IPS-15b (cell line): Measurements from ENCODE around the gene SLC38A4.

Experiments
- H3K27me3 ChIP-seq: one replicate; pipeline ENCODE4 v1.6.1; 2013; ENCODE audit warnings: low read length; ENCODE audit not compliant: control insufficient read depth, insufficient read depth
- H3K36me3 ChIP-seq: one replicate; pipeline ENCODE4 v1.6.1; 2013; ENCODE audit warnings: low read length; ENCODE audit not compliant: control insufficient read depth, insufficient read depth
- H3K4me1 ChIP-seq: one replicate; pipeline ENCODE4 v1.6.1; 2013; ENCODE audit warnings: mild to moderate bottlenecking, low read length; ENCODE audit not compliant: control insufficient read depth, insufficient read depth
- H3K4me3 ChIP-seq: one replicate; pipeline ENCODE4 v1.5.1; 2013; ENCODE audit warnings: low read depth, low read length
- H3K9ac ChIP-seq: one replicate; pipeline ENCODE4 v1.6.1; 2013; ENCODE audit warnings: low read depth, mild to moderate bottlenecking, low read length
- H3K9me3 ChIP-seq: one replicate; pipeline ENCODE4 v1.6.1; 2013; ENCODE audit warnings: mild to moderate bottlenecking, low read length; ENCODE audit not compliant: control insufficient read depth, insufficient read depth

Gene SLC38A4

DNA sequence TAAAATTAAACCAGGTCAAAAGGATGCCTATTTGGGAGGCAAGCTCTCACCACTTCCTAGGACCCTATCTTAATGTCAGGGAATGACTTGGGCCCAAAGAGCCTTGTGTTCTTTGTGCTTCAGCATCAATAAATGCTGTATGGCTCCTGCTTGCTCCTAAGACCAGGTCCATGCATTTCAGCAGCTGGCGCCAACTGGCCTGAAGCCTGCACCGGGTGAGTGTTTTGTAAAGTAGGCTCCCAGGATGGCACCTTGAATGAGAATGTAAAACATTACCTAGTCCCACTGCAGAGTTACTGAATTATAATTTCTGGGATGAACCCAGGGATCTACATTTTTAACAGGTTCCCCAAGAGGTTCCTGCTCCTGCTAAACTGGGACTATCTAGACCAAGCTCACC is 16.1 kb upstream of the SLC38A4 start:
- Histone ChIP-seq H3K9me3 (no peaks in the 10 kb centered on the region), H3K36me3 (no peaks in the 10 kb centered on the region), H3K4me3 (no peak overlapping the region), H3K9ac (no peak overlapping the region), H3K4me1 (no peaks in the 10 kb centered on the region), H3K27me3 (no peaks in the 10 kb centered on the region)

DNA sequence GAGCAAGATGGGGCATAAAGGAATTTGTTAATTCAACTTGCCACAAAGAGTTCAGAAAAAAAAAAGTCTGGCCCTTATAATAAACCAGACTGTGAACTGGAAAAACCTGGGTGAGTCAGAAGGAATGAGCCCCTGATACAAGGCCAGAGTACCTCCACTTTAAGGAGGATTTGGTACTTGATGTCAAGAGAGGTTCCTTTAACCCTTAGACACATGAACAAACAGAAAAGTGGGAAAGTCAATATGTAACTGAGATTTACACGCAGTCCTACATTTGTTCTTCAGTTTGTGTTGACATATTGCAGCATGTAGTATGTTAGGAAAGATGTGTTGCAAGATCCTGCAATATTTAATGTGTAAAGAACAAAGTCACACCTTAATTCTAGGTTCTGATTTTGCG is 14.2 kb upstream of the SLC38A4 start:
- Histone ChIP-seq H3K9ac (no peak overlapping the region), H3K4me1 (no peaks in the 10 kb centered on the region), H3K27me3 (no peaks in the 10 kb centered on the region)

GRCh38 chr12:46839232-46839631 is 13.4 kb upstream of the SLC38A4 start:
- no peaks in the 10 kb centered on the region for H3K9me3 ChIP-seq
- H3K9ac ChIP-seq, result no peak overlapping the region

More for the DNA sequence above, 14.2 kb upstream of the SLC38A4 start:
- H3K9me3 ChIP-seq, result no peaks in the 10 kb centered on the region
- no peaks in the 10 kb centered on the region for H3K36me3 ChIP-seq
- H3K4me3 ChIP-seq, result no peak overlapping the region

DNA sequence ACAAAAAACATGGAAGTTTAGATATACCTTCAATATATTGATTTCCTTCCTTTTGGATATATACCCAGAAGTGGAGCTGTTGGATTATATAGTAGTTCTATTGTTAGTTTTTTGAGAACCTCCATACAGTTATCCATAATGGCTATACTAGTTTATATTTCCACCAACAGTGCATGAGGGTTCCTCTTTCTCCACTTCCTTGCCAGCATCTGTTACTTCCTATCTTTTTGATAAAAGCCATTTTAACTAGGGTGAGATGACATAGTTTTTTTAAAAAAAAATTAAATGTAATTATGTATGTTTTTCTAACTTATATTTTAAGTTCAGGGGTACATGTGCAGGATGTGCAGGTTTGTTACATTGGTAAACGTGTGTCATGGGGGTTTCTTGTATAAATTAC is 10.0 kb upstream of the SLC38A4 start:
- H3K4me1 ChIP-seq, result peaks cover under 1% of the 10 kb centered on the region
- H3K36me3 ChIP-seq, result no peaks in the 10 kb centered on the region
- H3K9me3 ChIP-seq, result no peaks in the 10 kb centered on the region
- H3K27me3 ChIP-seq, result peaks cover 25% of the 10 kb centered on the region
- no peak overlapping the region for H3K4me3 ChIP-seq
- H3K9ac ChIP-seq, result no peak overlapping the region

More at GRCh38 chr12:46839232-46839631, 13.4 kb upstream of the SLC38A4 start:
- no peak overlapping the region for H3K4me3 ChIP-seq
- no peaks in the 10 kb centered on the region for H3K27me3 ChIP-seq
- H3K36me3 ChIP-seq, result no peaks in the 10 kb centered on the region
- H3K4me1 ChIP-seq, result no peaks in the 10 kb centered on the region

DNA sequence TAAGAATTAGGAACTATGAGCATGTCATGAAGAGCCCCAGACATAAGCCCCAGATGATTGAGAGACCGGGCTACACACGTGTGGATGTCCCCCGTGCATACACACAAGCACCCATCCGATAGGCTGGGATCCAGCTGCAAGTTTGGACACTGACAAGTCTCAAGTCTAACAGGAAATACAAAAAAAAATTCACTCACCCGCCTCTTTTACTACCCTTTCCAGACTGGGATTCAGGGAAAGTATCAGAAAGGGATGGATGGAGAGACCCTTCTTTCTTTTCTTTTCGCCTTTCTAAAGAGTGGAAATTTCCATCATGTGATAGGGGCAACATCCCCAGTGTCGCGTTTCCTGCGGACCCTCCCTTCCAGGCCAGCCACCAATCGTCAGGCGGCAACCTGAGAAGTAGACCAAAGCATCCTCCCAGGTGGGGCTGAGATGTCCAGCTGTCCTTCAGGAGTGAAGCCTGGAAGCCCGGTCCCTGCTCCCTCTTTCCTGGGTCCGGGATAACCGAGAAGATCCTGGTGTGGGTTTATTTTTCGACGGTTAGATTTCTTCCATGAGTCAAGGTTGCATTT is 6.4 kb upstream of the SLC38A4 start:
- H3K36me3 ChIP-seq, result no peaks in the 10 kb centered on the region
- peaks cover 7% of the 10 kb centered on the region for H3K4me1 ChIP-seq
- H3K9ac ChIP-seq, result no peak overlapping the region
- H3K4me3 ChIP-seq, result peak overlapping the region; percentile 65
- H3K27me3 ChIP-seq, result peaks cover 59% of the 10 kb centered on the region
- H3K9me3 ChIP-seq, result no peaks in the 10 kb centered on the region

DNA sequence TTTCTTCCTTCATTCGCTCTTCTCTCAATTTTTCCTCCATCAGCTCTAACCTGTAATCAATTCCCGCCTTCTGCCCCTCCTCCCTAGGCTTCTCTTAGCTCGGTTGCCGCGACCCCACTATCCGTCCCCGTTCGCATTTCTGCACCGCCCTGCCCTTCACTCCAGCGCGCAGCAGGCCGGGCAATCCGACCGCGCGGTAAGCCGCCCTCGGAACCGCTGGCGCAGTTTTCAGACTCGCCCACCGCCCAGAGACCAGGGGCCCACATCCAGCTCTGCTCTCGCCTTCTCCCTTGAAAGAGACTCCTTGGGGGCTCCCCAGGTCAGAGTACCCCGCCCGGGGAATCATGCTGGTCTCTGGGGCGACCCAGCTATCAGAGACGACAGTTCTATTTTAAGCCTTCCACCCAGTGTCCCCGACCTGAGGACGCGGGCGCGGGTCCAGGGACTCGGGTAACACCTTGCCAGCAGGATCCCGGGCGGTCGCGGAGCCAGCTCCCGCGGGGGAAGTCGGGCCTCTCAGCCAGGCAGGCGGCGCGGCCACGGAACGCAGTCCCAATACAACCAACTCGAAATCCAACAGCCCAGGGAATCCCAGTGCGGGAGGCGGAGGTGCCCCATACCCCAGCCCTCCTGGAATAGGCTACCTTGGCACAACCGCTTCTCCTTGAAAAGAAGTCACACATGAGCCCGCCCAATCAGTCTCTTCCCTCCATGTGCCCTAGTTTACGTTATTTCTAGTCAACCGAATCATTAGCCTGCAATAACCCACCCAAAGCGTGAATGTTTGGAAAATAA is 5.7 kb upstream of the SLC38A4 start:
- H3K4me3 ChIP-seq, result peak overlapping the region; percentile 65
- H3K4me1 ChIP-seq, result peaks cover 7% of the 10 kb centered on the region
- no peaks in the 10 kb centered on the region for H3K36me3 ChIP-seq
- no peak overlapping the region for H3K9ac ChIP-seq
- peaks cover 65% of the 10 kb centered on the region for H3K27me3 ChIP-seq
- no peaks in the 10 kb centered on the region for H3K9me3 ChIP-seq

DNA sequence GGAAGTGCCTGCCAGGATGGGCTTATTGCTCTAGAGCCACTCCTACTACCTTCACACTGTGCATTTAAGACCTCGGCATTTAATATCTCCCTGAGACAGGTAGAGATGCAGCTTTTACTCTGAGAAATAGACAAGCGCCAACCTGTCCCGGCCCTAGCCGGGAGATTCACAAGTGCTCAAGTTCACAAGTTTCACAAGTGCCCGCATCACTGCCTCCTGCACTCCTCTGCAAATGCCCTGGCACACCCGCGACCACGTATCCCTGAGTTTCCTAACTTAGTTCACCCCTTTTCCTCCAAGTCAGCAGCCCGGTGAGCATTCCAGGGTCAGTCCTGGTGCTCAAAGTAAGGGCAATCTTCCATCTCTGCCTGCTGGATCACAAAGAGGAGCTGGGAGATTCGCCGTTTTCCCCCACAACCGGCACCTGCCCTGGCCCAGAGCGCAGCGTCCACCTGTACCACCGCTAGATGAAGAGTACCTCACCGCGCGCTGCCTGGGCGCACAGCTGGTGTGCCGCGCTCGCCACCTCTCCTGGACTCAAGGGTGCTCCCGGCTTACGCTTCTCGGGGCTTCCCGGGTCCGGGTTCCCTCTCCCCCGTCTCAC is 5.0 kb upstream of the SLC38A4 start:
- Histone ChIP-seq H3K4me3 (peak overlapping the region; percentile 65), H3K9ac (no peak overlapping the region)

DNA sequence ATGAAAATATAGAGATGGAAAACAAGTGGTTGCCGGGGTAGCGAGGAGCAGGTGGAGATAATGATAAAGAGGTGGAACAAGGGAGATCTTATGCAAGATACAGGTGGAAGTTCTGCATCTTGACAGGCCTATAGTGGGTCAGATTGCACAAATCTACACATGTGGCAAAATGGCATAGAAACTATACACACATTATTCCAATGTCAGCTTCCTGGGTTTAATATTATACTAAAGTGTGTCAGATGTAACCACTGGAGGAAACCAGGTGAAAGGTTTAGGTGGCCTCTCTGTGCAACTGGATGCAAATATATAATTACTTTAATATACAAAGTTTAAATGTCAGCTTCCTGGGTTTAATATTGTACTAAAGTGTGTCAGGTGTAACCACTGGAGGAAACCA is 1.1 kb downstream of the SLC38A4 start:
- Histone ChIP-seq H3K4me3 (no peak overlapping the region), H3K9me3 (no peaks in the 10 kb centered on the region), H3K4me1 (no peaks in the 10 kb centered on the region), H3K36me3 (no peaks in the 10 kb centered on the region), H3K9ac (no peak overlapping the region), H3K27me3 (peaks cover 47% of the 10 kb centered on the region)

More for the DNA sequence above, 5.0 kb upstream of the SLC38A4 start:
- Histone ChIP-seq H3K36me3 (no peaks in the 10 kb centered on the region), H3K4me1 (peaks cover 7% of the 10 kb centered on the region), H3K27me3 (peaks cover 71% of the 10 kb centered on the region), H3K9me3 (no peaks in the 10 kb centered on the region)

DNA sequence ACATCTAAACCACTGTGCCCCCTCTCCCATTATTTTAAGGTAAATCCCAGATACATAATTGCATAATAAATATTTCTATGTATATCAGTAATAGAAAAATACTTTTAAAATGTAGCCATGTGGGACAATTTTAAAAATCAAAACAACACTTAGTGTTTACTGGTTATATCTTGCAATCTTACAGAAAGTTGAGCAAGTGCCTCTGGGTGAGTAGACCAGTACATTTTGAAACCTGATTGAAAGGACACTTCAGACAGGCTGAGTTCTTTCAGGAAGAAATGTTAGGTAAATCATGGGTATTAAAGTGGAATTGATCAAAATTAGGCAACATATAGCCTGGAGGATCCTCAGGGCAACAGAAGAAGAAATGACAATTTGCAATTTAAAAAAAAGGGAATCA is 7.2 kb downstream of the SLC38A4 start:
- Histone ChIP-seq H3K9ac (no peak overlapping the region), H3K27me3 (no peaks in the 10 kb centered on the region), H3K4me3 (no peak overlapping the region), H3K4me1 (no peaks in the 10 kb centered on the region), H3K36me3 (no peaks in the 10 kb centered on the region), H3K9me3 (no peaks in the 10 kb centered on the region)

- Histone ChIP-seq H3K4me3 (no peak overlapping the region), H3K36me3 (no peaks in the 10 kb centered on the region), H3K9me3 (no peaks in the 10 kb centered on the region), H3K4me1 (no peaks in the 10 kb centered on the region), H3K9ac (no peak overlapping the region), H3K27me3 (no peaks in the 10 kb centered on the region)
Measured at GRCh38 chr12:46815809-46816208, 10.0 kb downstream of the SLC38A4 start.

GRCh38 chr12:46814143-46814542 is 11.7 kb downstream of the SLC38A4 start:
- Histone ChIP-seq H3K9me3 (no peaks in the 10 kb centered on the region), H3K4me3 (no peak overlapping the region), H3K27me3 (no peaks in the 10 kb centered on the region), H3K9ac (no peak overlapping the region), H3K4me1 (no peaks in the 10 kb centered on the region), H3K36me3 (no peaks in the 10 kb centered on the region)

DNA sequence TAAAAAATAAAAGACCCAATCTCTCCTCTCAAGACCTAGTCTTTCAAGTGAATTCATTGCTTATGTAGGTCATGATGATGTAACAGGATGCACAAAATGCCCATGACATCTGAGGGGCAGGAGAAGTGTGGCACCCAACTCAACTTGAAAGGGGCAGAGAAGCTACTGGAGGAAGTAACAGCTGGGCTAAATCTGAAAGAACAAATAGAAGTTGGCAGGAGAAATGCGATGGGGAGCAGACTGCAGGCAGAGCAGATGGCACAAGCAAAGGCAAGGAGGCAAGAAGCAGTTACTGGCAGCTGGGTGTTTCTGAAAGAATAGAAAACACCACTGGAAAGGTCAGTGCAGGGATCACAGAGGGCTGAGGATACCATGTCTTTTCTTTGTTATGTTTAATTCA is 14.6 kb downstream of the SLC38A4 start:
- Histone ChIP-seq H3K9ac (no peak overlapping the region), H3K4me1 (no peaks in the 10 kb centered on the region)

More for the DNA sequence above, 14.6 kb downstream of the SLC38A4 start:
- Histone ChIP-seq H3K9me3 (no peaks in the 10 kb centered on the region), H3K36me3 (no peaks in the 10 kb centered on the region), H3K4me3 (no peak overlapping the region), H3K27me3 (no peaks in the 10 kb centered on the region)
